NOMO-1 treated with DMSO at 0.1 percent for 48 hours (cell line): ENCODE results near the gene MAS1L.

Experiments
- DNase-seq: peaks from one replicate; lab custom pipeline; 2025; ENCODE audit not compliant: unreplicated experiment; lab: John Stamatoyannopoulos, UW

Gene MAS1L

GRCh38 chr6:29510746-29511300, 23.1 kb upstream of the MAS1L start:
- no peak for DNase-seq

- no peak for DNase-seq
These were observed 22.4 kb upstream of the MAS1L start for GRCh38 chr6:29510202-29510601.

- DNase-seq, result no peak
These were observed 22.0 kb upstream of the MAS1L start for GRCh38 chr6:29509711-29510110.

- DNase-seq, result no peak
These were observed 21.5 kb upstream of the MAS1L start for GRCh38 chr6:29509239-29509638.

- no peak for DNase-seq
These were observed 19.6 kb upstream of the MAS1L start for GRCh38 chr6:29507319-29507718.

GRCh38 chr6:29506446-29507067, 18.8 kb upstream of the MAS1L start:
- DNase-seq, result no peak

- no peak for DNase-seq
These were observed 18.1 kb upstream of the MAS1L start for GRCh38 chr6:29505808-29506207.

- no peak for DNase-seq
These were observed 17.2 kb upstream of the MAS1L start for GRCh38 chr6:29504961-29505360.

- no peak for DNase-seq
These were observed 14.8 kb upstream of the MAS1L start for GRCh38 chr6:29502597-29502996.

- no peak for DNase-seq
These were observed 14.4 kb upstream of the MAS1L start for GRCh38 chr6:29502181-29502580.

GRCh38 chr6:29501106-29501505, 13.3 kb upstream of the MAS1L start:
- DNase-seq, result no peak

- no peak for DNase-seq
These were observed 12.8 kb upstream of the MAS1L start for GRCh38 chr6:29500594-29500993.

GRCh38 chr6:29499704-29500103, 11.9 kb upstream of the MAS1L start:
- no peak for DNase-seq

GRCh38 chr6:29496961-29497360, 9.2 kb upstream of the MAS1L start:
- DNase-seq, result no peak

- no peak for DNase-seq
These were observed 7.8 kb upstream of the MAS1L start for GRCh38 chr6:29495571-29495970.

GRCh38 chr6:29494131-29494530, 6.4 kb upstream of the MAS1L start:
- DNase-seq, result no peak

GRCh38 chr6:29493261-29493660, 5.5 kb upstream of the MAS1L start:
- DNase-seq, result no peak

GRCh38 chr6:29491574-29491973, 3.8 kb upstream of the MAS1L start:
- no peak for DNase-seq

- DNase-seq, result peak; percentile 38
These were observed 2.8 kb upstream of the MAS1L start for GRCh38 chr6:29490552-29490951.

GRCh38 chr6:29490055-29490454, 2.3 kb upstream of the MAS1L start:
- DNase-seq, result peak; percentile 9

GRCh38 chr6:29489286-29489685, 1.5 kb upstream of the MAS1L start:
- DNase-seq, result no peak

- no peak for DNase-seq
These were observed 1.1 kb upstream of the MAS1L start for GRCh38 chr6:29488874-29489273.

- no peak for DNase-seq
These were observed 625 bp downstream of the MAS1L start for GRCh38 chr6:29487131-29487530.
